ENCODE data around the gene TRA2A.

DNA sequence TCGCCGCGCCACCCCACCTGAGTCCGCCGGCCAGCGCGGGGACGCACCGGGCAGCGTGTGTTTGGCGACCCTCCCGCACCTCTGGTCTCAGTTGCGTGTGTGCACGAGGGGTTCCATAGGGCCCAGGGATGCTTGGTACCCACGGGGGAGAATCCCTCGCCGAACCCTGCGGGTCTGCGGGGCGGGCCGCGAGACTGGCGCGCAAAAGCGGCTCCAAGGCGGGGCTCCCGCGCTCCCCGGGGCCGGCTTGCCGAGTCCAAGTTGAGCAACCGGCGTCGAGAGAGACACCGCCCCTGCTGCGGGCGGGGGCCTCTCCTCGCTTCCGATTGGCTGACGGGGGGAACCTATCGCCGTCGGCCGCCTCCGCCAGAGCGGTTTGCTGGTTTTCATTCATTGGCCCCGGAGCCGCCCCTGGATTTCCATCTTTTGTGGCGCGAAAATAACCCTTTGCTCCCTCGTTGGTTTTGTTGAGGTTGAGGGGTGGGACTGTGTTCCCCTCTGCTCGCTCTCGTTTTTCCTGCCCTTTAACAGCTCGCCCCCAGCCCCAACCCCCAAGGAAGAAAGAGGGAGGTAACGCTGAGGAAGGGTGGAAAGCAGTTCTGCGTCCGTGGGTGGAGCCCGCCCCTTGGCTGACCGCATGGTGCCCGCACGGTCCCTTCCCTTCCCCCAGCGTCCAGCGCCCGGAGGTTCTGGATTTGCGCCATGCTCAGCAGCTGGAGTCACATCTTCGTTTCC is 57.5 kb downstream of the TRA2A start:
- TF ChIP-seq, protein P1, sequence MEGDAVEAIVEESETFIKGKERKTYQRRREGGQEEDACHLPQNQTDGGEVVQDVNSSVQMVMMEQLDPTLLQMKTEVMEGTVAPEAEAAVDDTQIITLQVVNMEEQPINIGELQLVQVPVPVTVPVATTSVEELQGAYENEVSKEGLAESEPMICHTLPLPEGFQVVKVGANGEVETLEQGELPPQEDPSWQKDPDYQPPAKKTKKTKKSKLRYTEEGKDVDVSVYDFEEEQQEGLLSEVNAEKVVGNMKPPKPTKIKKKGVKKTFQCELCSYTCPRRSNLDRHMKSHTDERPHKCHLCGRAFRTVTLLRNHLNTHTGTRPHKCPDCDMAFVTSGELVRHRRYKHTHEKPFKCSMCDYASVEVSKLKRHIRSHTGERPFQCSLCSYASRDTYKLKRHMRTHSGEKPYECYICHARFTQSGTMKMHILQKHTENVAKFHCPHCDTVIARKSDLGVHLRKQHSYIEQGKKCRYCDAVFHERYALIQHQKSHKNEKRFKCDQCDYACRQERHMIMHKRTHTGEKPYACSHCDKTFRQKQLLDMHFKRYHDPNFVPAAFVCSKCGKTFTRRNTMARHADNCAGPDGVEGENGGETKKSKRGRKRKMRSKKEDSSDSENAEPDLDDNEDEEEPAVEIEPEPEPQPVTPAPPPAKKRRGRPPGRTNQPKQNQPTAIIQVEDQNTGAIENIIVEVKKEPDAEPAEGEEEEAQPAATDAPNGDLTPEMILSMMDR (IDR thresholded peaks at IDR 0.05; ENCODE audit: insufficient read depth, low read length, poor library complexity, severe bottlenecking), result no peak
- TF ChIP-seq EZH2phosphoT487 (conservative IDR thresholded peaks at IDR 0.05; ENCODE audit: low read length), result no peak

All from SU-DHL-6 (cell line).